OCI-LY7 (cell line): Measurements from ENCODE around the gene TIMM17B.

Experiments used
- CTCF ChIP-seq: fragments of 200-600 bp; sonication (generic); conservative IDR thresholded peaks from 2 replicates; pipeline ENCODE4 v1.5.1; 2014; ENCODE audit warnings: mild to moderate bottlenecking, antibody characterized with exemption, low read length, moderate library complexity, mixed read lengths
- EZH2phosphoT487 ChIP-seq: fragments of 200-600 bp; sonication (generic); IDR thresholded peaks from 2 replicates; pipeline ENCODE4 v1.6.1; 2018; ENCODE audit warnings: low read depth, borderline replicate concordance, mild to moderate bottlenecking, mixed run types, antibody characterized with exemption, low read length, moderate library complexity, mixed read lengths

DNA sequence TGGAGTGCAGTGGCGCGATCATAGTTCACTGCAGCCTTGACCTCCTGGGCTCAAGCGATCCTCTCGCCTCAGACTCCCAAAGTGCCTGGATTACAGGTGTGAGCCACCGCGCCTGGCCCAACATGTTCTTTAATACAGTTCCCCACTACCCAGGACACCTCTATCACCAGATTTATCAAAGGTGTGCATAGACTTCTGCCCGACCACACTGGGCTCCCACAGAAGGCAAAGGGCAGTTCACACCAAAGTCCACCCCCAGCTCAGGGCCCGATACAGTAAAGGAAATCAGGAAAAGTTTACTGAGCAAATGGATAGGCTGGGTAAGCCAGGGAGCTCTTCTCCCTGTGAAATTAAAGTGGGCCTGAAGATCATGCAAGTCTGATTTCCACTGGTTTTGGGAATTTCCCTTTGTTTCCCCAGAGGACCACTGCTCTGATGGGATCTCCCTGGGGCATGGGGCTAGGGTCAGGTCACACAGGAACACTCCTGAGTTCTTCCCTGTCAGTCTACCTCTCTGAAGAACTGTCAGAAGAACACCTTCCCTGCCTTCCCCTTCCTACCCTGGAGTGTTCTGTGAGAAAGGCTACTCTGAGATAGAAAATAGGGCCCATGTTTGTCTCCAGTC lies 39.0 kb upstream of the TIMM17B start:
- no peak for TF ChIP-seq CTCF
- no peak for TF ChIP-seq EZH2phosphoT487
